Measurements from ENCODE around the gene PIGM.

DNA sequence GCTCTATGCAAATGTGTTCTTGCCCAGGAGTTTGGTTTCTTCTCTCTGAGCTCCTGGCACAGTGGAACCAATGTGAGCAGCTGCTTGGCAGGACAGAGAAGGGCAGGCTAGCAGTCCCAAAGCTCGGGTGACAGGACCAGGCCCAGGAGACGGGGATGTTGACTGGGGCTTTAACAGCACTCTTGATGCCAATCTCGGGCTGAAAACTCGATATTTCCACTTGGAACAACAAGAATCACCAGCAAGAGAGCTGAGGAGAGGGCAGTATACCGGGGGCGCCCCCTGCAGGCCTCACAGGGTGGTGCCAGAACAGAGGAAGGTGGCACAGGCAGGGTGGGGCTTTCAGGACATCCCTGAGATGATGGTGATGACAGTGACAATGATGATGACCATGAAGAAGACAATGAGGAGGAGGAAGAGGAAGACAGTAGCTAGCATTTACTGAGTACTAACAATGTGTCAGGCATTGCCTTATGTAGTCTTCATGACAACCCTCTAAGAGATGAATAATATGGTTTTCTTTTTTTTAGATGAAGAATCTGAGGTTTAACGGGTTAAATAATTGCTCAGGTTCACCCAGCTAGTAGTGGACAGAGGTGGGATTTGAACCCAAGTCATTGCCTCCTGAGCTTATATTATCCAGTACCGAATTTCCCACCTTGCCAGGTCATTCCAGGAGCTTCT lies 46.9 kb upstream of the PIGM start:
- TF ChIP-seq, protein P1, sequence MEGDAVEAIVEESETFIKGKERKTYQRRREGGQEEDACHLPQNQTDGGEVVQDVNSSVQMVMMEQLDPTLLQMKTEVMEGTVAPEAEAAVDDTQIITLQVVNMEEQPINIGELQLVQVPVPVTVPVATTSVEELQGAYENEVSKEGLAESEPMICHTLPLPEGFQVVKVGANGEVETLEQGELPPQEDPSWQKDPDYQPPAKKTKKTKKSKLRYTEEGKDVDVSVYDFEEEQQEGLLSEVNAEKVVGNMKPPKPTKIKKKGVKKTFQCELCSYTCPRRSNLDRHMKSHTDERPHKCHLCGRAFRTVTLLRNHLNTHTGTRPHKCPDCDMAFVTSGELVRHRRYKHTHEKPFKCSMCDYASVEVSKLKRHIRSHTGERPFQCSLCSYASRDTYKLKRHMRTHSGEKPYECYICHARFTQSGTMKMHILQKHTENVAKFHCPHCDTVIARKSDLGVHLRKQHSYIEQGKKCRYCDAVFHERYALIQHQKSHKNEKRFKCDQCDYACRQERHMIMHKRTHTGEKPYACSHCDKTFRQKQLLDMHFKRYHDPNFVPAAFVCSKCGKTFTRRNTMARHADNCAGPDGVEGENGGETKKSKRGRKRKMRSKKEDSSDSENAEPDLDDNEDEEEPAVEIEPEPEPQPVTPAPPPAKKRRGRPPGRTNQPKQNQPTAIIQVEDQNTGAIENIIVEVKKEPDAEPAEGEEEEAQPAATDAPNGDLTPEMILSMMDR (conservative IDR thresholded peaks at IDR 0.05) = peak; percentile 95
- no peak for TF ChIP-seq ZFX (IDR thresholded peaks at IDR 0.05)

Data from C4-2B (cell line).